H1 (cell line): ENCODE data around the gene WNT3A. TPM values are rescaled to one million over a fixed set of nuclear protein-coding genes. Genes with fewer than 3 reads are reported as not detected.

Experiments used
- SUZ12 ChIP-seq: fragments of 200-600 bp; sonication (generic); IDR thresholded peaks from 2 replicates; pipeline ENCODE4 v1.6.1; 2012; ENCODE audit warnings: mild to moderate bottlenecking, inconsistent platforms, low read length, moderate library complexity, mixed read lengths
- polyA plus RNA-seq, 7 experiments: library from polyadenylated mRNA; depleted of rRNA in 3 of 7; stranded (reverse) in 5 of 7; unstranded in 2 of 7; fragments of >200 nt in 5 of 7; fragments of 200-250 nt in 2 of 7; gene quantifications; 1 replicate in 5 of 7; 2 replicates in 1 of 7; 4 replicates in 1 of 7; pipeline versions ENCODE4 v1.2.1 to v1.2.3, GENCODE V29; 2011 to 2013; ENCODE audit warnings: missing spikeins in 2 of 7, mixed read lengths in 2 of 7
- total RNA-seq: library from RNA; stranded (reverse); fragmentation: NEBNext Ultra II Directional; extraction: Animal tissue kit (Norgen Biotek cat#: 25700); gene quantifications from 2 replicates; pipeline ENCODE4 v1.2.1, GENCODE V29; 2021

WNT3A gene
- total and polyA plus RNA-seq, 2 of the 8 experiments (the other 6 are each of a cell fraction or from before 2014, with no cell fraction given): 0.08 to 0.19 TPM

DNA sequence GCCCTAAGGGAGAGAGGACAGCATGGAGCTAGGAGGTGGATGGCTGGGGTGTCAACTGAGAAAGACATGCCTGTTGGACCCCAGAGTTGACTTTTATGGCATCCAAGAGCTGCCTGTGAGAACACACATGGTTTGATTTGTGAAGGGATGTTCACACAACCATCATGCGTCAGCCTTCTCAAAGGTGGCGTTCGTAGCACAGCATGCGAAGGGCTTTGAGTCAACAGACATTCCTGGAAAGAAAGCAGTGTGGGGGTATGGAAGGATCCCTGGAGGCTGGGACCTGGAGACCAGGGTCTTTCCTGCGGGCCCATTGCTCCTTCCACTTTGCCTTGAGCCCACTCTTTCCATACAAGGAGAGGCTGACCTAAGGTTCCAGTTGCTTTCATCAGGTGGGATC, 6.4 kb upstream of the WNT3A start (continued):
- no peak for TF ChIP-seq SUZ12
